ENCODE measurements around the gene SKAP1.

GRCh38 chr17:48326310-48326709 is 103.7 kb downstream of the SKAP1 start:
- TF ChIP-seq JDP2 (CRISPR knock-in tag; IDR thresholded peaks at IDR 0.05; ENCODE audit: borderline replicate concordance), result no peak
- no peak for TF ChIP-seq KLF11 (CRISPR knock-in tag; IDR thresholded peaks at IDR 0.05)
- TF ChIP-seq POLR2A (IDR thresholded peaks at IDR 0.05; ENCODE audit: insufficient read depth in 1 of 2, low read depth in 2 of 2, low read length in 2 of 2), result no peak
- TF ChIP-seq TMF1 (CRISPR knock-in tag; IDR thresholded peaks at IDR 0.05; ENCODE audit: low read depth), result no peak
- no peak for TF ChIP-seq JUND (CRISPR knock-in tag; IDR thresholded peaks at IDR 0.05)
- TF ChIP-seq ZBTB10 (CRISPR knock-in tag; IDR thresholded peaks at IDR 0.05; ENCODE audit: borderline replicate concordance), result no peak

Measured in HepG2 (cell line).